ENCODE results near the gene RHEBL1.
"Not testable (repeated sequence)": the region's sequence is repeated elsewhere in the genome, so short reads cannot be mapped to it uniquely, and the experiment has no call there.

The RHEBL1 gene

DNA sequence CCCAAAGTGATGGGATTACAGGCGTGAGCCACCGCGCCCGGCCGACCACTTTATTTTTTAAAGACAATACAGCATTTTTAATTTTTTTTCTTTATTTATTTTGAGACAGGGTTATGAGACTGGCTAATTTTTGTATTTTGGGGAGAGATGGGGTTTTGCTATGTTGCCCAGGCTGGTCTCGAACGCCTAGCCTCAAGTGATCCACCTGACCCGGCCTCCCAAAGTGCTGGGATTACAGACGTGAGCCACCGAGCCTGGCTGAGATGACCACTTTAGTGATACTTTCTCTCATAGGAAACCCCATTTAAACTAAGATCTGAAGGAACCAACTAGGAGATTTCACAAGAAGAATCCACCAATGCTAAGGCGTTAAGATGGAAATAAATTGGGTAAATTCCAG is 1.2 kb upstream of the RHEBL1 start:
- TF ChIP-seq, protein P1, sequence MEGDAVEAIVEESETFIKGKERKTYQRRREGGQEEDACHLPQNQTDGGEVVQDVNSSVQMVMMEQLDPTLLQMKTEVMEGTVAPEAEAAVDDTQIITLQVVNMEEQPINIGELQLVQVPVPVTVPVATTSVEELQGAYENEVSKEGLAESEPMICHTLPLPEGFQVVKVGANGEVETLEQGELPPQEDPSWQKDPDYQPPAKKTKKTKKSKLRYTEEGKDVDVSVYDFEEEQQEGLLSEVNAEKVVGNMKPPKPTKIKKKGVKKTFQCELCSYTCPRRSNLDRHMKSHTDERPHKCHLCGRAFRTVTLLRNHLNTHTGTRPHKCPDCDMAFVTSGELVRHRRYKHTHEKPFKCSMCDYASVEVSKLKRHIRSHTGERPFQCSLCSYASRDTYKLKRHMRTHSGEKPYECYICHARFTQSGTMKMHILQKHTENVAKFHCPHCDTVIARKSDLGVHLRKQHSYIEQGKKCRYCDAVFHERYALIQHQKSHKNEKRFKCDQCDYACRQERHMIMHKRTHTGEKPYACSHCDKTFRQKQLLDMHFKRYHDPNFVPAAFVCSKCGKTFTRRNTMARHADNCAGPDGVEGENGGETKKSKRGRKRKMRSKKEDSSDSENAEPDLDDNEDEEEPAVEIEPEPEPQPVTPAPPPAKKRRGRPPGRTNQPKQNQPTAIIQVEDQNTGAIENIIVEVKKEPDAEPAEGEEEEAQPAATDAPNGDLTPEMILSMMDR (IDR thresholded peaks at IDR 0.05; ENCODE audit: low read depth, low read length, missing control alignments), result no peak
- H3K4me3 ChIP-seq (replicated peaks; ENCODE audit: low read depth, low read length), result no peak overlapping the region
- DNase-seq (ENCODE audit: extremely low read depth, low read depth), result no peak

DNA sequence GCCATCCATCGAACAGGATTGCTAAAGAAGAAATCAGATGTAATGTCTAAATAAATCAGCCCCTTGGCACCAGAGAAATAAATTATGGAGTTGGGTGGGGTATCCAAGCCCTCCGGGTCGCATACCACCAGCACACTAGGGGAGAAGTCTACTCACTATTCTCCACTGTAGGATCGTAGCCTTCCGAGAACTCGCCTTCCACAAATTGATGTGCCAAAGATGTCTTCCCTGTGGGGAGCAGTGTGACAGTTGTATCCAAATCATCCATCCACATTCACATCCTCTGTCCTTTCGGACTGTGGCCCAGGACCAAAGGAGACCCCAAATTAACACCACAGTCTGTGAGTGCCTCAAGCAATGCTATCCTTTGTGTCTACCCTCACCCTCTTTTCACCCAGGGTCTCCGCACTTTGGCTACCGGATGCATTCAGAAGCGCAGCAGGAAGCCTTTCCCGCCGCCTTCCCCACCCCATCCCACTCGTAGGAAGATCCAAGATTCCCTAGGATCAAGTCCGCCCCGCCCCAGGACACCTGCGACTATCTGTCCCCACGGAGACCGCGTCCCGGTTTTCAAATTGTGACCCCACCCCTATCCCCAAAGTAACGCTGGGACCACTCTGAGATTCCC is 786 bp downstream of the RHEBL1 start:
- peak overlapping the region; percentile 75 for H3K4me3 ChIP-seq (replicated peaks; ENCODE audit: low read depth, low read length)
- TF ChIP-seq, protein P1 (IDR thresholded peaks at IDR 0.05; ENCODE audit: low read depth, low read length, missing control alignments), result no peak
- no peak for DNase-seq (ENCODE audit: extremely low read depth, low read depth)

DNA sequence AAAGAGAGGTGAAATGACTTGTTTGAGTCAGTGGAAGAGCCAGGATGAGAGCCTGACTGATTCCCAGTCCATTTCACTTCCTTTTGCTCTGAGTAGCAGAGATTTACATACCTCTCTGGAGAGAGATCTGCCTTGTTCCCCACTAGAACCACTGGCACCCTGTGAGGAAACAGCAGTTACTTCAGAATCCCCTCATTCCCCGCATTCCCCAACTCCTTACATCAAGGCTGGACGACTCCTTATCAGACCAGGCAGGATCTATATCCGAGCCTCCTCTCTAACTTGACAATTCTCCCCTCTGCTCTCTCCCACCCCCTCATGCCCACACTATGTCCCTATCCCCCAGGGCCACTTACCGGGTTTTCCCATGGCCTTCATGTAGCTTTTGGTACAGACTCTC is 3.7 kb downstream of the RHEBL1 start:
- no peak for DNase-seq (ENCODE audit: extremely low read depth, low read depth)
- TF ChIP-seq, protein P1 (IDR thresholded peaks at IDR 0.05; ENCODE audit: low read depth, low read length, missing control alignments), result no peak
- H3K4me3 ChIP-seq (replicated peaks; ENCODE audit: low read depth, low read length), result no peak overlapping the region

DNA sequence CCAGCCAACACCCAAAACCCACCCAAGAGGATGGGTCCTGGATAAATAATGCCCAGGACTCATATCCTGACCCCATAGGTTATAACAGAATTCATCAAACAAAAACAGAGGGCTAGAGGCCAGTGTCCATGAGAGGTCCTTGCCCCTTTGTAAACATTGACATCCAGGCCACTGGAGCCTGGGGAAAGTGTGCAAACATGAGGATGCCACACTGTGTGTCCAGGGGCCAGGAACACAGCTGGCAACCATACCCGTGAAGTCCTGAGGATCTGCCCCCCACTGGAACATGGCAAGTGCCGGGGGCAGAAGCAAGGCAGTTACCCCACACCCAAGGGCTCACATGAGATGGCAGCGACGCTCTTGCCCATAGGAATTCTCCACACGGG is 5.0 kb downstream of the RHEBL1 start:
- TF ChIP-seq, protein P1 (IDR thresholded peaks at IDR 0.05; ENCODE audit: low read depth, low read length, missing control alignments), result no peak
- no peak for DNase-seq (ENCODE audit: extremely low read depth, low read depth)
- H3K4me3 ChIP-seq (replicated peaks; ENCODE audit: low read depth, low read length), result no peak overlapping the region

DNA sequence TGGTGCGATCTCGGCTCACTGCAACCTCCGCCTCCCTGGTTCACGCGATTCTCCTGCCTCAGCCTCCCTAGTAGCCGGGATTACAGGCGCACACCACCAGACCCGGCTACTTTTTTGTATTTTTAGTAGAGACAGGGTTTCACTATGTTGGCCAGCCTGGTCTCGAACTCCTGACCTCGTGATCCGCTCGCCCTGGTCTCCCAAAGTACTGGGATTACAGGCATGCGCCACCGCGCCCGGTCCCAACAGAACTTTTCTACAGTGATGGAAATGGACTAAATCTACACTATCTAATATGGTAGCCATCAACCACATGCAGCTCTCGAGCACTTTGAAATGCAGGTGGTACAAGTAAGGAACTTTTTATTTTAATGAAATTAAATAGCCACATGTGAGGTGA is 7.9 kb downstream of the RHEBL1 start:
- DNase-seq (ENCODE audit: extremely low read depth, low read depth), result not testable (repeated sequence)
- peak overlapping the region; percentile 92; the same call in 1 of the 2 replicates for H3K4me3 ChIP-seq (replicated peaks; ENCODE audit: low read depth, low read length)

DNA sequence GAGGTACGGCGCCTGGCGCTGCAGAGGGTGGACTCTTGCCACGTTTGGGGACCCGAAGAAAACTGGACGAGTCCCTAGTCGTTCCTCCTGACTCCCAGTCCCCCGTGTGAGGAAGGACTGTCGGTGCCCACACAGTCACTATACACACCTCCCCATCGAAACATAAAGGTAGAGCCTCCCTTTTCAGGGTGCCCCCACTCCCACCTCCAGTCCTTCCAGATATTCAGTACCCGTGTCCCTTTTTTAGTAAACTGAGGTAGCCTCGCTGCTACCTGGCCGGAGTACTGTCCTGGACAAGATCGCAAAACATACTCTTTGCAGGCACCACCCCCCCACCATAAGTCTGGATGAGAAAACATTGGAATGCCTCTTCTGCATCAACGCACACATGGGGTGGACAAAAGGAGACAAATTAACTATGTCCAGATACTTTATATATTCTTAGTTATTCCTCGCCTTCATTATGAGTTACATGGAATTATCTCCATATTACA is 8.6 kb downstream of the RHEBL1 start:
- peak overlapping the region; percentile 92 for H3K4me3 ChIP-seq (replicated peaks; ENCODE audit: low read depth, low read length)
- TF ChIP-seq, protein P1 (IDR thresholded peaks at IDR 0.05; ENCODE audit: low read depth, low read length, missing control alignments), result no peak
- no peak for DNase-seq (ENCODE audit: extremely low read depth, low read depth)

DNA sequence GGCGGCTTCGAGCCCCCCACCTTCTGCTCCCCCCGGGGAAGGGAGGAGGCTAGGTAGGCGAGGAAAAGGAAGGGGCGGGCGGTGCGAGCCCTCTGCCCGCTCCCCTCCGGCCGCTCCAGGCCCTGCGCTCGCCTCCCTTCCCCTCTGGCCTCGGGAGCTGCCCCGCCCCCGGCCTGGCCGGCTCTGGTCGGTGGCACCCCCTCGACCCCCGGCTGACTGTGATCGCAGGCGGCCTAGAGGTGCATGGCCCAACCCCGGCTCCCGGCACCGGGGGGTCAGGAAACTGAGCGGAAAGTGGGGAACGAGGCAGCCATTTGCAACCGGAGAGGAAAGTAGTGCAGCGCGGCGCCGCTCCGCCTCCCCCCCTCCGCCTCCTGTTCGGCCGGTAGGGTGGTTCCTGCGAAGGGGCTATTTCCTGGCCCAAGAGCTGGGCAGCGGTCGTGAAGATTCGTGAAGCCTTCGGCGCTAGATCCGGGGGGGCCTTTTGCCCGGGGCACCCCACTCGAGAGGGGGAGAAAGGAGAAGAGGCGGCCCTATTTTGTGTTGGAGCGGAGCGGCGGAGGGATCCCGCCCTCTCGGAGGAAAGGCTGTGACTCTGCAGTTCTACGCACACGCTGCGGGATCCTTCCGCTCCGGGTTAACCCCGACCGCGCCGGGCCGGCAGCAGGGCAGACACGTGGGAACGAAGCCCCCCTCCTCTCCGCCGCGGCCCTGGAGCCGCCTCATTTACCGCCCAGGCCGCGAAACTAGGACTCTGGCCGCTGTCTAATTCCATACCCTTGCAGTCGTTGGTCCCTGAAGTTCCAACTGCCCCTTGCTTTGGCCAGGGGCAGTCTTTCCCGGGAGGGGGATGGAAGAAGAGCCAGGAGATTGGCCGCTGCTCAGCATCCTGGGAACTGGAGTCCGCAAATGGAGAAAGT is 9.3 kb downstream of the RHEBL1 start, which contains the start of gene KMT2D:
TSS of gene KMT2D (minus strand) at position 558 of the 920 bp plus-strand sequence. CDS start 5,470 bp downstream, outside the sequence.
- H3K4me3 ChIP-seq (replicated peaks; ENCODE audit: low read depth, low read length), result peak within 1 kb of the TSS; percentile 92
- DNase-seq (ENCODE audit: extremely low read depth, low read depth), result peak; percentile 85
- TF ChIP-seq, protein P1 (IDR thresholded peaks at IDR 0.05; ENCODE audit: low read depth, low read length, missing control alignments), result peak; percentile 5
